ENCODE data around the gene TMPRSS13.
"Not testable (repeated sequence)": the region's sequence is repeated elsewhere in the genome, so short reads cannot be mapped to it uniquely, and the experiment has no call there.

Gene TMPRSS13

GRCh38 chr11:117869604-117870003 lies 59.6 kb downstream of the TMPRSS13 start:
- no peak for FAIRE-seq

GRCh38 chr11:117868815-117869561 lies 60.2 kb downstream of the TMPRSS13 start:
- no peak for FAIRE-seq

GRCh38 chr11:117868088-117868487 lies 61.1 kb downstream of the TMPRSS13 start:
- no peak for FAIRE-seq

- no peak for FAIRE-seq
Observed at GRCh38 chr11:117866526-117866925, 62.7 kb downstream of the TMPRSS13 start.

GRCh38 chr11:117865546-117865945 lies 63.7 kb downstream of the TMPRSS13 start:
- not testable (repeated sequence) for FAIRE-seq

- no peak for FAIRE-seq
Observed at GRCh38 chr11:117863383-117863782, 65.8 kb downstream of the TMPRSS13 start.

- no peak for FAIRE-seq
Observed at GRCh38 chr11:117862753-117863152, 66.4 kb downstream of the TMPRSS13 start.

GRCh38 chr11:117862019-117862725 lies 67.0 kb downstream of the TMPRSS13 start:
- FAIRE-seq, result no peak

- FAIRE-seq, result no peak
Observed at GRCh38 chr11:117861151-117862018, 67.8 kb downstream of the TMPRSS13 start.

GRCh38 chr11:117860139-117860538 lies 69.1 kb downstream of the TMPRSS13 start:
- FAIRE-seq, result no peak

- no peak for FAIRE-seq
Observed at GRCh38 chr11:117859488-117860112, 69.6 kb downstream of the TMPRSS13 start.

GRCh38 chr11:117859061-117859460 lies 70.1 kb downstream of the TMPRSS13 start:
- FAIRE-seq, result no peak

GRCh38 chr11:117857734-117858414 lies 71.3 kb downstream of the TMPRSS13 start:
- no peak for FAIRE-seq

- no peak for FAIRE-seq
Observed at GRCh38 chr11:117855912-117856651, 73.1 kb downstream of the TMPRSS13 start.

GRCh38 chr11:117855186-117855845 lies 73.9 kb downstream of the TMPRSS13 start:
- no peak for FAIRE-seq

GRCh38 chr11:117852309-117852708 lies 76.9 kb downstream of the TMPRSS13 start:
- FAIRE-seq, result no peak

GRCh38 chr11:117851852-117852251 lies 77.3 kb downstream of the TMPRSS13 start:
- FAIRE-seq, result no peak

GRCh38 chr11:117851106-117851505 lies 78.1 kb downstream of the TMPRSS13 start:
- no peak for FAIRE-seq

Measured in colon (tissue), 2 donors.